ENCODE data around the gene NEK7. TPM values are rescaled to one million over a fixed set of nuclear protein-coding genes. Genes with fewer than 3 reads are reported as not detected.

The NEK7 gene
- total and polyA plus RNA-seq, 9 of the 15 experiments (the other 6 are each of a cell fraction or from before 2014, with no cell fraction given): 8.5 to 37.3 (median 27.7) TPM

GRCh38 chr1:198276241-198276640, 119.4 kb downstream of the NEK7 start:
- 55% methylated on average over 1 of the region's 1 CpG for WGBS (ENCODE audit: insufficient coverage, low coverage, missing lambda C conversion rate)
- H3K4me1 ChIP-seq (replicated peaks in 1 of 2; ENCODE audit: control insufficient read depth in 2 of 2, insufficient read depth in 2 of 2, low read length in 2 of 2): no peaks in the 10 kb centered on the region; a peak in 2 of 5 replicates
- DNase-seq (ENCODE audit: extremely low read depth in 1 of 4, low spot score in 3 of 4): no peak
- H3K9me1 ChIP-seq (ENCODE audit: control insufficient read depth, insufficient read depth, low read length): no peaks in the 10 kb centered on the region
- H3K79me2 ChIP-seq (ENCODE audit: control insufficient read depth, insufficient read depth, low read length): no peaks in the 10 kb centered on the region
- H3K36me3 ChIP-seq (ENCODE audit: control insufficient read depth, insufficient read depth, low read length): peaks cover 3% of the 10 kb centered on the region; the same call in 1 of the 3 replicates
- no peaks in the 10 kb centered on the region for H3K27me3 ChIP-seq (ENCODE audit: control insufficient read depth in 2 of 2, insufficient read depth in 2 of 2, low read length in 2 of 2)
- H3K4me3 ChIP-seq: no peak overlapping the region
- H3K9ac ChIP-seq (ENCODE audit: insufficient read depth in 1 of 2, low read depth in 2 of 2, low read length in 2 of 2): no peak overlapping the region
- in situ Hi-C loops (cut with MboI) (no loop called here), intact Hi-C loops (cut with micrococcal nuclease) (loop anchor here (5.0 to 10.0 kb wide), 2 partner anchors 189 to 281 kb away; no protein-coding TSS in a partner anchor)
- FAIRE-seq: no peak
- H3K4me2 ChIP-seq (ENCODE audit: insufficient read depth, low read length): no peak overlapping the region
- H4K20me1 ChIP-seq (replicated peaks; ENCODE audit: control insufficient read depth, insufficient read depth, low read length): no peaks in the 10 kb centered on the region
- no peak for ATAC-seq
- no peak overlapping the region for H2AFZ ChIP-seq (ENCODE audit: low read depth, low read length)
- POLR2A ChIA-PET: interaction anchor here (2.0 kb wide), 1 partner anchor 10 kb away, joined by 5 read pairs; no protein-coding TSS in a partner anchor
- no peaks in the 10 kb centered on the region for H3K9me3 ChIP-seq (replicated peaks; ENCODE audit: control insufficient read depth, insufficient read depth, low read depth, low read length)
- no TSS peak for BruUV-seq (replicated peaks)
- 0 out of 2 replicates have a peak, but pooled peaks have one; percentile 32 for TF ChIP-seq CEBPB (tag; IDR thresholded peaks at IDR 0.05)
- TF ChIP-seq NFIC (IDR thresholded peaks at IDR 0.05): 0 out of 2 replicates have a peak, but pooled peaks have one; percentile 19
- TF ChIP-seq, protein P1, sequence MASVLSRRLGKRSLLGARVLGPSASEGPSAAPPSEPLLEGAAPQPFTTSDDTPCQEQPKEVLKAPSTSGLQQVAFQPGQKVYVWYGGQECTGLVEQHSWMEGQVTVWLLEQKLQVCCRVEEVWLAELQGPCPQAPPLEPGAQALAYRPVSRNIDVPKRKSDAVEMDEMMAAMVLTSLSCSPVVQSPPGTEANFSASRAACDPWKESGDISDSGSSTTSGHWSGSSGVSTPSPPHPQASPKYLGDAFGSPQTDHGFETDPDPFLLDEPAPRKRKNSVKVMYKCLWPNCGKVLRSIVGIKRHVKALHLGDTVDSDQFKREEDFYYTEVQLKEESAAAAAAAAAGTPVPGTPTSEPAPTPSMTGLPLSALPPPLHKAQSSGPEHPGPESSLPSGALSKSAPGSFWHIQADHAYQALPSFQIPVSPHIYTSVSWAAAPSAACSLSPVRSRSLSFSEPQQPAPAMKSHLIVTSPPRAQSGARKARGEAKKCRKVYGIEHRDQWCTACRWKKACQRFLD (CRISPR knock-in tag; IDR thresholded peaks at IDR 0.05): no peak
- TF ChIP-seq NFXL1 (CRISPR knock-in tag; IDR thresholded peaks at IDR 0.05): no peak
- no peak for TF ChIP-seq MED1 (CRISPR knock-in tag; IDR thresholded peaks at IDR 0.05; ENCODE audit: borderline replicate concordance)
- no peak overlapping the region for H3K27ac ChIP-seq (ENCODE audit: extremely low read depth, low read depth, low read length)
- CTCF ChIA-PET (ENCODE audit: low intra/inter-chr PET ratio): no interaction called here
